NAMALWA (cell line): ENCODE measurements around the gene NPC2.

ENCODE experiments used
- DNase-seq: peaks from one replicate; pipeline ENCODE4 v3.0.0-alpha.2; 2015; ENCODE audit warnings: low spot score

Gene NPC2

GRCh38 chr14:74519316-74520074 is 26.4 kb upstream of the NPC2 start:
- DNase-seq, result no peak

- no peak for DNase-seq
These were observed 25.1 kb upstream of the NPC2 start for GRCh38 chr14:74518221-74518620.

- DNase-seq, result no peak
These were observed 24.6 kb upstream of the NPC2 start for GRCh38 chr14:74517731-74518130.

GRCh38 chr14:74516451-74517160 is 23.5 kb upstream of the NPC2 start:
- no peak for DNase-seq

GRCh38 chr14:74515891-74516412 is 22.8 kb upstream of the NPC2 start:
- DNase-seq, result no peak

- DNase-seq, result no peak
These were observed 21.4 kb upstream of the NPC2 start for GRCh38 chr14:74514471-74514941.

- no peak for DNase-seq
These were observed 19.1 kb upstream of the NPC2 start for GRCh38 chr14:74511966-74512830.

GRCh38 chr14:74510959-74511409 is 17.9 kb upstream of the NPC2 start:
- DNase-seq, result no peak

GRCh38 chr14:74510223-74510931 is 17.3 kb upstream of the NPC2 start:
- no peak for DNase-seq

- DNase-seq, result no peak
These were observed 16.6 kb upstream of the NPC2 start for GRCh38 chr14:74509587-74510222.

- DNase-seq, result no peak
These were observed 15.8 kb upstream of the NPC2 start for GRCh38 chr14:74508844-74509428.

- DNase-seq, result no peak
These were observed 15.2 kb upstream of the NPC2 start for GRCh38 chr14:74508292-74508731.

- no peak for DNase-seq
These were observed 14.7 kb upstream of the NPC2 start for GRCh38 chr14:74507840-74508239.

GRCh38 chr14:74507085-74507484 is 14.0 kb upstream of the NPC2 start:
- no peak for DNase-seq

GRCh38 chr14:74506411-74506851 is 13.3 kb upstream of the NPC2 start:
- peak; percentile 52 for DNase-seq

- DNase-seq, result no peak
These were observed 12.7 kb upstream of the NPC2 start for GRCh38 chr14:74505831-74506230.

GRCh38 chr14:74504874-74505720 is 12.0 kb upstream of the NPC2 start:
- DNase-seq, result no peak

GRCh38 chr14:74504412-74504811 is 11.3 kb upstream of the NPC2 start:
- no peak for DNase-seq

- no peak for DNase-seq
These were observed 10.8 kb upstream of the NPC2 start for GRCh38 chr14:74503938-74504335.
